Measurements from ENCODE around the gene TNFAIP1. TPM values are rescaled to one million over a fixed set of nuclear protein-coding genes. Genes with fewer than 3 reads are reported as not detected.

TNFAIP1 gene
- total RNA-seq, 6 experiments from 2014 or later = 73.8 to 89.7 (median 85.2) TPM

DNA sequence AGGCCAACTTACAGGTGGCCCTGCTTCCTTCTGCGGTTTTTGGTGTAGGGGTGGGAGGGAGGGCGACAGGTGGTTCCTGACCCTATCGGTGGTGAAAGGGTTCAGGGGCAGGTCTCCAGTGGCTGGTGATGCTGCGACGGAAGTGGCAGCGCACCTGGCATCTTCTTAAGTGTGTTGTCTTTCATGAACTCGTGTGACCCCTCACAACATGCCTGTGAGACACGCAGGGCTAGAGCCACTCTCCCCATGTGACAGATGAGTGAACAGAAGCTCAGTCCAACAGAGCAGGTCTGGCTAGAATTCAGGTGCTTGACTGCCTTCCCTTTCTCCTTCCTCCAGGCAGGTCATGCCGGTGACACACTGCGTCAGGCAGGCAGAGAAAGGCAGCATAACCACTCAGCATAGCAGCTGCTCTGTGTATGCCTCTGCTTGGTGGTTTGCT is 8.0 kb downstream of the TNFAIP1 start:
- Mint-ChIP-seq H3K36me3 (ENCODE audit: low read depth) (peaks cover 38% of the 10 kb centered on the region), H3K9me3 (no peaks in the 10 kb centered on the region), H3K27me3 (ENCODE audit: insufficient read depth) (peaks cover 4% of the 10 kb centered on the region), H3K27ac (no peak overlapping the region), H3K4me1 (ENCODE audit: low read depth) (peaks cover 44% of the 10 kb centered on the region), H3K4me3 (no peak overlapping the region)
- no peak for DNase-seq
- TF ChIP-seq, protein P1, sequence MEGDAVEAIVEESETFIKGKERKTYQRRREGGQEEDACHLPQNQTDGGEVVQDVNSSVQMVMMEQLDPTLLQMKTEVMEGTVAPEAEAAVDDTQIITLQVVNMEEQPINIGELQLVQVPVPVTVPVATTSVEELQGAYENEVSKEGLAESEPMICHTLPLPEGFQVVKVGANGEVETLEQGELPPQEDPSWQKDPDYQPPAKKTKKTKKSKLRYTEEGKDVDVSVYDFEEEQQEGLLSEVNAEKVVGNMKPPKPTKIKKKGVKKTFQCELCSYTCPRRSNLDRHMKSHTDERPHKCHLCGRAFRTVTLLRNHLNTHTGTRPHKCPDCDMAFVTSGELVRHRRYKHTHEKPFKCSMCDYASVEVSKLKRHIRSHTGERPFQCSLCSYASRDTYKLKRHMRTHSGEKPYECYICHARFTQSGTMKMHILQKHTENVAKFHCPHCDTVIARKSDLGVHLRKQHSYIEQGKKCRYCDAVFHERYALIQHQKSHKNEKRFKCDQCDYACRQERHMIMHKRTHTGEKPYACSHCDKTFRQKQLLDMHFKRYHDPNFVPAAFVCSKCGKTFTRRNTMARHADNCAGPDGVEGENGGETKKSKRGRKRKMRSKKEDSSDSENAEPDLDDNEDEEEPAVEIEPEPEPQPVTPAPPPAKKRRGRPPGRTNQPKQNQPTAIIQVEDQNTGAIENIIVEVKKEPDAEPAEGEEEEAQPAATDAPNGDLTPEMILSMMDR (IDR thresholded peaks at IDR 0.05) = no peak

DNA sequence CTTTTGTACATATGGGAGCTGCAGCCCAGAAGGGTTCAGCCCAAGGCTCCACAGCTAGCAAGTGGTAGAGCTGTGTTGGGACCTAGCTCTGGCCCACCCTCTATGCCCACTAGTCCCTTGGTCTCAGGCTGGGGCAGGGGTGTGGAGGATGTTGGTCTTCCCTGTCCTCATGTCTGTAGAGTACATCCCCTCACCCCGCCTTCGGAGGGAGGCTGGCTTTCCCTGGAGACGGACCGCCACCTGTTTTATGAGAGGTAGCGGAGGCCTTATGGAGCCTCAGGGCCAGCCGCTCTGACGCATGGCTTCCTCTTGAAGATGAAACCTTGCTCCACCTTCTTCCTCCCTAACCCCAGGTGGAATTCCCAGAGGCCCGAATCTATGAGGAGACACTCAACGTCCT is 8.4 kb downstream of the TNFAIP1 start:
- Mint-ChIP-seq H3K9me3 (no peaks in the 10 kb centered on the region), H3K27me3 (ENCODE audit: insufficient read depth) (peaks cover 4% of the 10 kb centered on the region), H3K4me3 (no peak overlapping the region), H3K4me1 (ENCODE audit: low read depth) (peaks cover 39% of the 10 kb centered on the region), H3K36me3 (ENCODE audit: low read depth) (peaks cover 38% of the 10 kb centered on the region), H3K27ac (no peak overlapping the region)
- no peak for DNase-seq
- TF ChIP-seq, protein P1 (IDR thresholded peaks at IDR 0.05) = no peak

DNA sequence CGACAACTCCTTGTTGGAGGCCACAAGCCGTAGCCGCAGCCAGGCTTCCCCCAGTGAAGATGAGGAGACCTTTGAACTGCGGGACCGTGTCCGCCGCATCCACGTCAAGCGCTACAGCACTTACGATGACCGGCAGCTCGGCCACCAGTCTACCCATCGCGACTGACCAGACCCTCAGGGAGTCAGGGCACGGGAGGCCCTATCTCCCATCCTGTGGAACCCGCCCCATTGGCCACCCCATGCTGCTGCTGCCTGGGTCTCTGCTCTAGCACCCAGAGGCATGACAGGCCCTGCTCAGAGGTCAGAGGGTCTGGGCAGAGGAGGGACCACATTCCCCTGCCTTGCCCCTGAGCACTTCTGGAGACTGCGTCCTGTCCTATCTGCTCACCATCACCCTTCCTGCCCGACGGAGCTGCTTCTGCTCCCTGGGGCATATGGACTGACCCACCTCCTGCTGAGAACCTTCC is 8.9 kb downstream of the TNFAIP1 start:
- Mint-ChIP-seq H3K4me1 (ENCODE audit: low read depth) (peaks cover 35% of the 10 kb centered on the region), H3K27ac (no peak overlapping the region; the same call in 1 of the 2 replicates), H3K36me3 (ENCODE audit: low read depth) (peaks cover 35% of the 10 kb centered on the region), H3K27me3 (ENCODE audit: insufficient read depth) (peaks cover 4% of the 10 kb centered on the region), H3K4me3 (no peak overlapping the region), H3K9me3 (no peaks in the 10 kb centered on the region)
- DNase-seq = no peak
- TF ChIP-seq, protein P1 (IDR thresholded peaks at IDR 0.05) = no peak

DNA sequence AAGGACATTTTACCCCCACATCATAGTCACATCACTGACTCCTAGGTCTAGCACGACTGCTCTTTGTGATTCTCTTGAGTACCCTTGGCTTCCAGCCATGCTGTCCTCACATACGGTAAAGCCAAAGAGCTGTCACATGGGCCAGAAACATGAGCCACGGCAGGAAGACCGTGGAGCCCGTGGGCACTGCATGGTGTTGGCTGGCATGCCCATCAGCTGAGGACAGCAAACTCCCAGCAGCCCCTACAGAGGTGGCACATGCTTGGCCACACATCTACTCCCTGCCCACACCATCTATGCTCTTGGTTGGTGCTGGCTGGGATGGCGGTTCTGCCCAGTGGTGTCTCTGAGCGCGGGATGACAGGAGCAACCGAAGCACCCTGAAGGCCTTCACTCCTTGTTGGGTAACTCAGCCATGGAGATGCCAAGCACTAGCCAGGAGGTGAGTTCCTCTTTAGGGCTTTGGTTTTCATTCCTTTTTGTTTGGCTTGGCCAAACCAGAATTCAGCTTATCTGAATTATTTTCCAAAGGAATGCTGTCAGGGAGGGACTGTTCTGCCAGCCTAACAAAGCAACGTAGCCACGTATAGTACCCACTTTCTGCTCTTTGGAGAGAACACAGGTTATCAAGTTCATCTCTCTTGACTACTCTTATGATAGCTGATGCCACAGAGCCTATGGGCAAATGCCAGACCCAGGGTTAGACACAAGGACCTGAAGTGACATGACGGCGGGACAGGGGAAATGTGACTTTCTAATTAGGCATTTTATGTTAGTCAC is 10.0 kb downstream of the TNFAIP1 start:
- Mint-ChIP-seq H3K36me3 (ENCODE audit: low read depth) (peaks cover 32% of the 10 kb centered on the region), H3K27ac (peak overlapping the region; percentile 97), H3K4me3 (peak overlapping the region; percentile 71), H3K27me3 (ENCODE audit: insufficient read depth) (peaks cover 4% of the 10 kb centered on the region), H3K9me3 (no peaks in the 10 kb centered on the region), H3K4me1 (ENCODE audit: low read depth) (peaks cover 34% of the 10 kb centered on the region)
- TF ChIP-seq, protein P1 (IDR thresholded peaks at IDR 0.05) = no peak
- no peak for DNase-seq

DNA sequence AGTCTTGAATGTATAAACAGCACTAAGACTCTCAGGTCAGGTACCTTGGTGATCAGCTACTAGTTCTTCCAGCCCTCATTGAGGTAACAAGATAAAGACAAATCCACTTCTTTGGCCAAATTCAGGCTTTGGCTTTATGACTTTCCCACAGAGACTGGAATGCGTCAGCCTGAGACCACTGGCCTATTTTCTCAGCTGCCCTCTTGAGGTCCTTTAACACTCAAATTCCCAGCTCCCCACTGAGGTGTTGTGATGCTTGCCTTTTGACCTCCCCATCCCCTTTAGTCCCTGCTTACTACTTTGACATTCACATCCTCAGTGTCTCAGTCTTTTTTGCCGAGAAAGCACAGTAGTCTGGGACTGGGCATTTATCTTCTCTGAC is 10.6 kb downstream of the TNFAIP1 start:
- H3K36me3 Mint-ChIP-seq (ENCODE audit: low read depth) = peaks cover 38% of the 10 kb centered on the region
- peak overlapping the region; percentile 97 for H3K27ac Mint-ChIP-seq
- TF ChIP-seq, protein P1 (IDR thresholded peaks at IDR 0.05) = no peak
- H3K4me3 Mint-ChIP-seq = peak overlapping the region; percentile 71
- H3K27me3 Mint-ChIP-seq (ENCODE audit: insufficient read depth) = peaks cover 4% of the 10 kb centered on the region
- peaks cover 34% of the 10 kb centered on the region for H3K4me1 Mint-ChIP-seq (ENCODE audit: low read depth)
- H3K9me3 Mint-ChIP-seq = no peaks in the 10 kb centered on the region
- DNase-seq = no peak
